H9 (cell line): Measurements from ENCODE around the gene CCDC57. TPM values are rescaled to one million over a fixed set of nuclear protein-coding genes. Genes with fewer than 3 reads are reported as not detected.

ENCODE experiments used
- DNase-seq: peaks from one replicate; pipeline ENCODE4 v3.0.0-alpha.2; 2017
- H2AFZ ChIP-seq: one replicate; pipeline ENCODE4 v1.6.1; 2013; ENCODE audit warnings: mild to moderate bottlenecking, low read length, control low read depth, moderate library complexity
- H2AK5ac ChIP-seq: 2 replicates; pipeline ENCODE4 v1.6.1; 2013; ENCODE audit warnings: low read length, control low read depth, mixed read lengths; ENCODE audit not compliant: insufficient read length
- H2BK120ac ChIP-seq: one replicate; pipeline ENCODE4 v1.6.1; 2013; ENCODE audit warnings: low read depth, mild to moderate bottlenecking, low read length, control low read depth, inconsistent platforms; ENCODE audit not compliant: poor library complexity, severe bottlenecking
- H2BK12ac ChIP-seq: 2 replicates; pipeline ENCODE4 v1.6.1; 2013; ENCODE audit warnings: low read length, control low read depth, mixed read lengths, low read depth; ENCODE audit not compliant: insufficient read length
- H2BK15ac ChIP-seq: 2 replicates; pipeline ENCODE4 v1.6.1; 2013; ENCODE audit warnings: low read depth, low read length, control low read depth
- H2BK20ac ChIP-seq: one replicate; pipeline ENCODE4 v1.6.1; 2013; ENCODE audit warnings: low read depth, mild to moderate bottlenecking, low read length, control low read depth, inconsistent platforms; ENCODE audit not compliant: poor library complexity, severe bottlenecking
- H2BK5ac ChIP-seq: 2 replicates; pipeline ENCODE4 v1.6.1; 2013; ENCODE audit warnings: low read length, control low read depth, mixed read lengths; ENCODE audit not compliant: insufficient read length
- H3K14ac ChIP-seq: 2 replicates; pipeline ENCODE4 v1.6.1; 2013; ENCODE audit warnings: low read length, control low read depth; ENCODE audit not compliant: insufficient read depth
- H3K18ac ChIP-seq: 2 replicates; pipeline ENCODE4 v1.6.1; 2013; ENCODE audit warnings: low read depth, mild to moderate bottlenecking, mixed read lengths, low read length, control low read depth; ENCODE audit not compliant: insufficient read length
- H3K23ac ChIP-seq: 2 replicates; pipeline ENCODE4 v1.6.1; 2013; ENCODE audit warnings: low read length, control low read depth, mixed read lengths, low read depth; ENCODE audit not compliant: insufficient read length
- H3K23me2 ChIP-seq: 2 replicates; pipeline ENCODE4 v1.6.1; 2013; ENCODE audit warnings: low read depth, mild to moderate bottlenecking, mixed read lengths, low read length, control low read depth; ENCODE audit not compliant: insufficient read length, poor library complexity, severe bottlenecking
- H3K27ac ChIP-seq: 2 replicates; pipeline ENCODE4 v1.5.1; 2013; ENCODE audit warnings: low read length, control low read depth, mixed read lengths, low read depth; ENCODE audit not compliant: insufficient read length
- H3K27me3 ChIP-seq: 2 replicates; pipeline ENCODE4 v1.6.1; 2013; ENCODE audit warnings: low read length, control low read depth, inconsistent platforms; ENCODE audit not compliant: insufficient read depth
- H3K4ac ChIP-seq: 2 replicates; pipeline ENCODE4 v1.6.1; 2013; ENCODE audit warnings: low read depth, mild to moderate bottlenecking, control low read depth, inconsistent platforms, low read length, moderate library complexity
- H3K4me1 ChIP-seq: 2 replicates; pipeline ENCODE4 v1.6.1; 2013; ENCODE audit warnings: low read length, control low read depth, inconsistent platforms; ENCODE audit not compliant: insufficient read depth
- H3K4me2 ChIP-seq: 2 replicates; pipeline ENCODE4 v1.6.1; 2013; ENCODE audit warnings: low read length, control low read depth, mixed read lengths; ENCODE audit not compliant: insufficient read length, insufficient read depth
- H3K56ac ChIP-seq: 2 replicates; pipeline ENCODE4 v1.6.1; 2013; ENCODE audit warnings: low read depth, mild to moderate bottlenecking, mixed read lengths, low read length, control low read depth; ENCODE audit not compliant: insufficient read length
- H3K79me1 ChIP-seq: 2 replicates; pipeline ENCODE4 v1.6.1; 2013; ENCODE audit warnings: low read depth, mild to moderate bottlenecking, moderate library complexity, low read length, control low read depth, inconsistent platforms; ENCODE audit not compliant: insufficient read depth, poor library complexity, severe bottlenecking
- H3K79me2 ChIP-seq: 2 replicates; pipeline ENCODE4 v1.6.1; 2013; ENCODE audit warnings: low read length, control low read depth, inconsistent platforms; ENCODE audit not compliant: insufficient read depth
- H3K9ac ChIP-seq: 2 replicates; pipeline ENCODE4 v1.6.1; 2013; ENCODE audit warnings: low read length, control low read depth, mixed read lengths; ENCODE audit not compliant: insufficient read length; ENCODE audit errors: extremely low read depth
- H3K9me3 ChIP-seq: one replicate; pipeline ENCODE4 v1.6.1; 2013; ENCODE audit warnings: low read depth, low read length, inconsistent platforms; ENCODE audit not compliant: control insufficient read depth
- H3T11ph ChIP-seq: one replicate; pipeline ENCODE4 v1.6.1; 2013; ENCODE audit warnings: mild to moderate bottlenecking, low read length, control low read depth, inconsistent platforms
- H4K20me1 ChIP-seq: one replicate; pipeline ENCODE4 v1.6.1; 2013; ENCODE audit not compliant: control insufficient read depth, insufficient read length, insufficient read depth
- H4K5ac ChIP-seq: 2 replicates; pipeline ENCODE4 v1.6.1; 2013; ENCODE audit warnings: low read depth, mild to moderate bottlenecking, mixed read lengths, low read length, control low read depth; ENCODE audit not compliant: insufficient read length
- H4K8ac ChIP-seq: replicated peaks from 2 replicates; pipeline ENCODE4 v1.6.1; 2013; ENCODE audit warnings: low read length, control low read depth, mixed read lengths, low read depth; ENCODE audit not compliant: insufficient read length
- H4K91ac ChIP-seq: 2 replicates; pipeline ENCODE4 v1.6.1; 2013; ENCODE audit warnings: low read depth, mild to moderate bottlenecking, moderate library complexity, mixed read lengths, low read length, control low read depth; ENCODE audit not compliant: insufficient read length
- H3K27ac Mint-ChIP-seq, 3 experiments: 2 replicates in 2 of 3; 3 replicates in 1 of 3; pipeline ENCODE4 v1.8.0; 2020 to 2021; ENCODE audit warnings: mixed read lengths in 3 of 3, mild to moderate bottlenecking in 1 of 3, moderate library complexity in 1 of 3
- H3K27me3 Mint-ChIP-seq: 2 replicates; pipeline ENCODE4 v1.8.0; 2021; ENCODE audit warnings: low read depth, mild to moderate bottlenecking, moderate library complexity, mixed read lengths
- H3K36me3 Mint-ChIP-seq, 3 experiments: 2 replicates in 2 of 3; 3 replicates in 1 of 3; pipeline ENCODE4 v1.8.0; 2020 to 2021; ENCODE audit warnings: low read depth in 3 of 3, mixed read lengths in 3 of 3; ENCODE audit not compliant: insufficient read depth in 1 of 3
- H3K4me1 Mint-ChIP-seq, 2 experiments: 2 replicates each; pipeline ENCODE4 v1.8.0; 2020; ENCODE audit warnings: mixed read lengths in 2 of 2
- H3K4me3 Mint-ChIP-seq, 2 experiments: 2 replicates in 1 of 2; 3 replicates in 1 of 2; pipeline ENCODE4 v1.8.0; 2020 to 2021; ENCODE audit warnings: mild to moderate bottlenecking in 2 of 2, mixed read lengths in 2 of 2, moderate library complexity in 1 of 2
- H3K9me3 Mint-ChIP-seq, 2 experiments: 2 replicates in 1 of 2; 3 replicates in 1 of 2; pipeline ENCODE4 v1.8.0; 2020; ENCODE audit warnings: mild to moderate bottlenecking in 2 of 2, mixed read lengths in 2 of 2, moderate library complexity in 1 of 2
- CTCF ChIP-seq: fragments of 200-600 bp; sonication (generic); conservative IDR thresholded peaks from 3 replicates; pipeline ENCODE4 v1.8.0; 2021; ENCODE audit warnings: antibody characterized with exemption, mild to moderate bottlenecking
- WGBS: extraction: QIAGEN DNeasy Blood & Tissue Kit; methylation state at CpG from one replicate; pipeline ENCODE4 v1.1.7; 2013; ENCODE audit warnings: missing lambda C conversion rate, low lambda C conversion rate, mixed read lengths; ENCODE audit not compliant: insufficient read length; ENCODE audit errors: extremely low coverage; 5-methylcytosine and 5-hydroxymethylcytosine counted together
- total RNA-seq: library from RNA; stranded (reverse); gene quantifications from 2 replicates; pipeline ENCODE4 v1.2.1, GENCODE V29; 2021

CCDC57 gene
- total RNA-seq, 1 experiment from 2014 or later: 11.0 TPM

GRCh38 chr17:82180776-82181528 is 31.7 kb downstream of the CCDC57 start:
- Histone ChIP-seq H4K20me1 (no peaks in the 10 kb centered on the region), H3K14ac (no peak overlapping the region), H3K4me2 (no peak overlapping the region), H3K27me3 (peaks cover 30% of the 10 kb centered on the region), H2BK120ac (no peak overlapping the region), H2AK5ac (no peak overlapping the region), H3K79me2 (no peaks in the 10 kb centered on the region), H3K23me2 (no peaks in the 10 kb centered on the region), H3K79me1 (no peaks in the 10 kb centered on the region), H4K91ac (no peak overlapping the region), H3K4me1 (no peaks in the 10 kb centered on the region), H3K56ac (no peak overlapping the region), H4K8ac (no peak overlapping the region), H3T11ph (no peak overlapping the region), H2BK15ac (no peak overlapping the region), H3K27ac (no peak overlapping the region), H3K4ac (no peak overlapping the region), H3K18ac (no peak overlapping the region), H2BK12ac (no peak overlapping the region), H3K9ac (no peak overlapping the region), H2AFZ (no peak overlapping the region), H2BK20ac (no peak overlapping the region), H3K9me3 (no peaks in the 10 kb centered on the region), H2BK5ac (no peak overlapping the region), H4K5ac (no peak overlapping the region), H3K23ac (no peak overlapping the region)
- Mint-ChIP-seq H3K9me3 (no peaks in the 10 kb centered on the region; a peak in 1 of 5 replicates), H3K4me1 (peaks cover 0 to 4% of the 10 kb centered on the region in 2 experiments; a peak in 3 of 4 replicates), H3K36me3 (peaks cover 9 to 13% (median 12%) of the 10 kb centered on the region in 3 experiments), H3K4me3 (no peak overlapping the region), H3K27me3 (peaks cover 90% of the 10 kb centered on the region), H3K27ac (no peak overlapping the region; a peak in 1 of 7 replicates)
- WGBS: no CpG with 5 or more reads among the region's 31 CpGs
- no peak for TF ChIP-seq CTCF
- no peak for DNase-seq
